ENCODE data around the gene AMFR.

Gene AMFR

DNA sequence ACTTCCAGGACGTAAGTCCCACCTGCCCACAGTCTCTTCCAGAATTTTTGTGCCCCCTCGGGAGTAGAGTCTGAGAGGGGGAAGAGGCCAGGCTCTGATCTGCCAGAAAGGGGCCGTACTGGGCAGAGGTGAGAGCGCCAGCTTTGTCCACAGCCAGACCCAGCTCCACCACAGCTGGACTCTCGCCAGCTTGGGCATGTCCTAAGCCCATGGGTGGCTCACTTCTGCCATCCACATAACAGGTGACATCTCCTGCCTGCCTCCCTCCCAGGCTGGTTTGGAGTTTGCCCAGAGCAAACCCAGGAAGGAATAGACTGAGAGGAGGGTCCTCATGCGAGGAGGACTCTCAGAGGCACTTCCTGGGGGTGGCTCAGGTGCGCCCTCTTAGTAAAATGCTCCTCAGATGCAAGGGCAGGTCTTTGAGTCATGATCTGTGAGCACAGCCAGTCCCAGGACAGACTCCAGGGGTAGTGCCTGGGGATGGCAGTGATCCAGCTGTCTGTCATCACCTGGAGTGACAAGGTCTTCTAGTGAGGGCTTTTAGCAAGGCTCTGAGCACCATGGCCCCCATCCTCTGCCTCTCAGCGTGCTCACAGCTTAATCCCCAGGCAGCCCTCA is 89.2 kb downstream of the AMFR start:
- DNase-seq (ENCODE audit: insufficient read length, low spot score) (no peak), FAIRE-seq (no peak)

DNA sequence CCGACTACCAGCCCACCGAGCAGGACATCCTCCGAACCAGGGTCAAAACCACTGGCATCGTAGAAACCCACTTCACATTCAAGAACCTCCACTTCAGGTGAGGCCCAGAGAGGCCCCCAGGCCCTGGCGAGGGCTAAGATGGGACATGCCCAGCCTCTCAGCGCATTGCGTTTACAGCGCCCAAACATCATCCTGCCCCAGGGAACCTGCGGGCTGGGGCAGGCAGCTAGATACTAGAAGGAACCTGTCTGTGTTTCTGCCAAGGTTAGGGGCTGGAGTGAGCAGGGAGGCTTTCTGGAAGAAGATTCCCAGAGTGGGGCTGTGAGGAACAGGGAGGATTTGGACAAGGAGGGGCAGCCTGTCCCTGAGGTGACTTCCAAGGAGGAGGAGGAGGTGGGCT is 90.6 kb downstream of the AMFR start:
- DNase-seq (ENCODE audit: insufficient read length, low spot score) (no peak), FAIRE-seq (no peak)

DNA sequence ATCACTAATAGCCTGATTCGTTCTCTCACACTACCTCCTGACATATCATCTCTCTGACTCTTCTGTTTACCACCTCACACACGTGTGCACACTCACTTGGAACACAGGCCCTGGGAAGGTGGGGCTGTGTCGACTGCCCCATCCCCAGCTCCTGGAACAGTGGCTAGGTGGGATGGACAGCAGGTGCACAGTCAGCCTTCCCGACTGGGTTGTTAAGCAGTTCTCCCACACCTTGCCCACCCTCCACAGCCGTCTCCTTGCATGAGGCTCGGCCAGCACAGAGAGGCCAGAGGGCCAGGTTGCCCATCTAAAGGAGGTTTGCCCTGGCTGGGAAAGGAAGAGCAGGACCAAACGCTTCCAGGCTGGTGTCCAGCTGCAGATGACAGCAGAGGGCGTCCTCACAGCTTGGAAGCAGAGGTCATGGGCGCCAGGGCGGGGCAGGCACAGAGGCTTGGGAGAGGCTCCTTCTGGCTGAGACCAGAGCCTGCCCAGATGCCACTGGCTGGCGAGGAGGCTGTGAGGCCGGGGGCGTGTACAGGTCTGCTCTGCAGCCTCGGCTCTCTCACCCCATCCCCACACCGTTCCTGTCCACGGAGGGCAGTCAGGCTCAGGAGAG is 92.8 kb downstream of the AMFR start:
- DNase-seq (ENCODE audit: insufficient read length, low spot score) (peak; percentile 87), FAIRE-seq (peak; percentile 90)

DNA sequence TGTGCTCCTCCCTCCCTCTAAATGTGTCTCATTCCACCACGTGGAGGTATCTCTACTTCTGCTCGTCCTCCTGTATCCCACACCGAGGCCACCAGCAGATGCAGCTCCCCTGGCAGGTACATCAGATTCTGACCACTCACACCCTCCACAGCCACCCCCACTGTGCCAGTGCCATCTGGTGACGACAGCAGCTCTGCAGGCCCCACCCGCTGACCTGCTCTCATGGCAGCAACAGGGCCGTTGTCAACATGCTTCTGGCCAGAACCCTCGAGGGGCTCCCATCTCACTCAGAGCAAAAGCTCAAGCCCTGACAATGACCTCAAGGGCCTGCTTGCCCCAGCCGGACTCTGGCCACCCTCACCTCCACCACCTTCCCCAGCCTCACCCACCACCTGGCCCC is 93.4 kb downstream of the AMFR start:
- DNase-seq (ENCODE audit: insufficient read length, low spot score), result no peak
- no peak for FAIRE-seq

DNA sequence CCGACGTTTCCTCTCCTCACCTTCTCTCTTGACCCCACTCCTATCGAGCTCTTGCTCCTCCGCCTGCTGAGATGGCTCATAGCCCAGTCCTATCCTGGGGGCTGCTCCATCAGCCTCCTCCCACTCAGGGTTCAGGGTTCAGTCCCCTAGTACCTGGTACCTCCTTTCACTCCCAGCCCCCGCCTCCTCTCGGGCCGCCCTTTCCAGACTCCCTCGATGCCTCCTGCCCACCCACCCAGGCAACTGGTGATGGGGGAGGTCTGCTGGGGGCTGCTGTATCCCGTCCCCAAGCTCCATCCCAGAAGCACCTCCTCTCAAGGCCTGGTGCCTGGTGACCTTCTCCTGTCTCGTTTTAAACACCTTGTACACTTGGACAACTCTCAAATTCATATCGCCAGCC is 93.9 kb downstream of the AMFR start:
- DNase-seq (ENCODE audit: insufficient read length, low spot score) (no peak), FAIRE-seq (no peak)

DNA sequence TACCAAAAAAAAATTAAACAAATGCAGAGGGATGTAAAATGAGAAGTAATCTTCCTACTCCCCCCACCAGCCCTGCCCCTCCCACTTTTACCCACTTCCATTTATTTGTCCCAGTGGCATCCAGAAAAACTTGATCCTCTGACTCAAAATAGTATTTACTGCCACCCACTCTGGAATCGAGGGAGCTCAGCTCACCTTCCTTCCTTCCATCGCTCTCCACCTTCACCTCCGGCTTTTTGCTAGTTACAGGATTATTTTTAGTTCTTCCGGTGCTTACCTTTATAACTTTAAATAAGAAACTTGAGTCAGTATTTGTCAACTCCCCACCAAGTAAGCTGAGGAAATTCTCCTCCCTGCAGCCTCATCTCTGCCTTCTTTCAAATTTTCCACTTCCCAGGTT is 94.9 kb downstream of the AMFR start:
- FAIRE-seq, result no peak
- no peak for DNase-seq (ENCODE audit: insufficient read length, low spot score)

DNA sequence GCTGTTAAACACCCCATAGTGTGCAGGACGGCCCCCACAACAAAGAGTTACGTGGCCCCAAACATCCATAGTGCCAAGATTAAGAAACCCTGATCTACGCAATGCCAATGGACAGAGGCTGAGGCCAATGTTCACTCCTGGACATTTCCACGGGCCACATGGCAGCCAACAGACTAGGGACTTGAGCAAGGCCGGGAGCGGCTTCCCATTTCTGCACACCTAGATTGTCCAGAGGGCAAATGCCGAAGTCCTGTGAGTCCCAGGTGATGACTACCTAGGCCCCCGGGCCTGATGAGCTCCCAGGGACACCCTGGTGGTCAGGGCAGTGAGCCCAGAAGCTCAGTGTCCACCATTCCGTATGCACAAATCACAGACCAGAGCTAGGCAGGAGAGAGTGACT is 95.5 kb downstream of the AMFR start:
- FAIRE-seq (no peak), DNase-seq (ENCODE audit: insufficient read length, low spot score) (no peak)

DNA sequence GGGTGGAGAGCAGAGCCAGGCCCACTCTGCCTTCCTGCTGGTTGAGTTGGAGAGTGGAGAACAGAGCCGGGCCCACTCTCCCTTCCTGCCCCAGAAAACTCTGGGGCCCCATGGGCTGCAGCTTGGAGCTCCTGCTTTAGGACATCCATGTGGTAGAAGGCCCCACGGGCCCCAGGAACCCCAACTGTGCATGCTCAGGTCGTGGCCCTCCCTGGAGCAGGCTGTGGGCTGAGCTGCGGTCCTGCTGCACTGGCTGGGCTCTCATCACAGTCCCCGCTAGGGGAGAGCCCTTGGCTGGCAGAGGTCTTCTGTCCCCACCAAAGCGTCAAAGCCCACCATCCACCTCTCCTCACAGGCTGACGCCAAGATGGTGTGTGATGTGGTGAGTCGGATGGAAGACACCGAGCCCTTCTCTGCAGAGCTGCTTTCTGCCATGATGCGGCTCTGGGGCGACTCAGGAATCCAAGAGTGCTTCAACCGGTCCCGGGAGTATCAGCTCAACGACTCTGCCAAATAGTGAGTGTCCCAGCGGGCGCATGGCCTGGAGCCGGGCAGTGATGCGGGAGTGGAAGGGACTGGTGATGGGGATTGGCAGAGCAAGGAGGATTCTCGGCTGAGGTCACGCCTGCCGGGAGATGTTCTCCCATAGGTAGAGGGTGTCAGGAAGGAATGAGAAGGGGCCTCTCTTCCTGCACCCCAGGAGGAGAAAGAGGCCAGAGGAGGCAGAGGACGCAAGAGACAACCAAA is 96.9 kb downstream of the AMFR start:
- FAIRE-seq (no peak), DNase-seq (ENCODE audit: insufficient read length, low spot score) (no peak)

DNA sequence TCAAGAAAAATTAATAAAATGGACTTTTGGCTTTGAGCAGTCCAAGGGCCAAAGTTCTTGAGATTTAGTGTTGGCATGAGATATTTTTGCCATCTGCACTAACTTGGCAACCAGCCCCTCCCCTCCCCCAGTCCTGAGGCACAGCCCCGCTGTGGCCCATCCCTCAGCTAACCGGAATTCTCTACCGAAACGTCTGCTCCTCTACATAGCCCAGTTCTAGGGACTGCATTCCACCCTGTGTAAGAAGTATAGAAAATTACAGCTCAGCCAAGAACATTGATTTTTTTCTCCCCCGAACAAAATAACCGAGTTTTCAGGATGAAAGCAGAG is 97.5 kb downstream of the AMFR start:
- FAIRE-seq, result no peak

DNA sequence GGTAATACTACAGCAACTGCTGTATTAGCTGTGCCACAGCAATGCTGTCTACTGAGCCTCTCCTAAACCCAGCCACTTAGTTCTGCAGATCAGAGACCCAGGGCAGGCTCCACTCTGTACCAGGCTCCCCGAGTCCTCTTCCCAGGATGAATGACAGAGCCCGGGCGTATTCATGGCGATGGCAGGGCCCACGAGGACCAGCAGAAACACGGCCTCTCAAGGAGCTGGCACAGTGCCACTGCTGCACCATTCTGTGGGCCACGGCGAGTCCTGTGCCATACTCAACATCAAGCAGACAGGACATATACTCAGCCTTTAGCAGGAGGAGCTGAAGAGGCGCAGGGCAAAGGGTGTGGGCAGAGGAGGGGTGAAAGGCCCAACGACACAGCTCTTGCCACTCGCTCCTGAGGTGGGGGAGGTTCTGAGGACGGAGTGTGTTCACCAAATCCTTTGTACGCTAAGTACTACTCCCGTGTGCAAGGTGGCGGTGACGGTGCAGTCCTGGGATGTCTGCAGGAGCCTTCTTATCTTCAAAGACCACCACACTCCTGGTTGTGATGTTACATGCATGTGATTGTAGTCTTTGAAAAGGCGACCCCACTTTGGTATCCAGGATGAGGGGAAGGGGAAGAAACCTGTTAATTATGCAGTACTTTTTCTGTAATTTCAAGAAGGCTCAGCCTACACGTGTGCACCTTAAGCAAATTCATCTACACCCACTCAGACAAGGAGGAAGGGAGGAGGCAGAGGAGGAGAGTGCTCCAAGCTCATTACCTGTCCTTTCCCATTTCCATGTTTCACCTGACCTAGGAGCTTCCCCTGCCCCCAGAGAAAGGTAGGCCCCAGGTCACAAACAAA is 98.0 kb downstream of the AMFR start:
- FAIRE-seq (no peak), DNase-seq (ENCODE audit: insufficient read length, low spot score) (no peak)

More for the DNA sequence above, 97.5 kb downstream of the AMFR start:
- no peak for DNase-seq (ENCODE audit: insufficient read length, low spot score)

DNA sequence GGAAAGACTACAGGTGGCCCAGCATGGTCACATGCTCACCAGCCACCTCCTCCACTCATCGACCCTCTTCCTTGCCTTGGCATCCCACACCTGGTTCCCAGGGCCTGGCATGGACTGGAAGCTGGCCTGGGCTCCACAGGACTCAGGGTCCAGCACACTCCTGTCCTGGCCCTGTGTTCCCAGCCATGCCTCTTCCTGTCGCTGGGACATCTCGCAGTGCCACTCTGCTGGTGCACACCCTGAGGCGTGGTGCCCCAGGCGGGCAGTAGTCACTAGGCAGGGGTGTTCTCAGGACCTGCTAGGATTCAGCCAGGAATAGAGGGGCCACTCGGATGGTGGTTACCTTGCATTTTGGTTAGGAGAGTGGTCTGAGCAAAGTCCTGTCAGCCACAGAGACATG is 99.4 kb downstream of the AMFR start:
- DNase-seq (ENCODE audit: insufficient read length, low spot score), result no peak
- no peak for FAIRE-seq

DNA sequence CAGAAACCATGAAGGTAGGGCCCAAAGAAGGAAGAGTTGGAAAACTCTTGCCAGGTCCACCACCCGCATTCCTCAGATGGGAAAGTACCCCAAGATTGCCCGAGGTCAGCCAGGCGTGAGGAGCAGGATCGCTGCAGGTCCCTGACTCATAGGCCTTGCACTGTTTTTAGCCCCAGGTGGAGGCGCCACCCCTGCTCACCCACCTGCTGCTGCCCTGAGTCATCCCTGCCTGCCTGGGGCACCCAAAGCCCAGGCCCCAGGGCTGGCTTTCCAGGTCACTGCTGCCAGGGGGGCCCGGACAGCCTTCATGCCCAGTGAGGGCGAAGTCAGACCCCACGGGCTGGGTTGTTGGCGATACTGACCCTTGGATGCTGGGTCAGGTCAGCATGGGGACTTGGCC is 100.9 kb downstream of the AMFR start:
- no peak for FAIRE-seq
- DNase-seq (ENCODE audit: insufficient read length, low spot score), result no peak

DNA sequence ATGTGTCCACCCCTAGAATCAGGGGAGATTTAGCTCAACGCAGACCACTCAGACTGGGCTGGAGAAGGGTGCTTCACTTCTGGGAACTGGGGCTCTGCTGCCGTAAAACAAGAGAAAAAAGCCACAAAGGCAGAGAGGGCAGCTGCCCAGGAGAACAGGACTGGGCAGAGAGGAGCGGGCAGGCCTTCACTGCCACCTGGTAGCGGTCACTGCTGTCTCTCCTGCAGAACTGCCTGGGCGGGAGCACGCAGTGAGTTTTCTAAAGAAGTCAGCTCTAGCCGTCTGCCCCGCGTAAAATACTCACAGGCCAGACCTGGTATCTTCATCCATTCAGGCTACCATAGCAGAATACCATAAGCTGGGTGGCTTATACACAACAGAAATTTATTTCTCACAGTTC is 103.8 kb downstream of the AMFR start:
- DNase-seq (ENCODE audit: insufficient read length, low spot score) (no peak), FAIRE-seq (no peak)

DNA sequence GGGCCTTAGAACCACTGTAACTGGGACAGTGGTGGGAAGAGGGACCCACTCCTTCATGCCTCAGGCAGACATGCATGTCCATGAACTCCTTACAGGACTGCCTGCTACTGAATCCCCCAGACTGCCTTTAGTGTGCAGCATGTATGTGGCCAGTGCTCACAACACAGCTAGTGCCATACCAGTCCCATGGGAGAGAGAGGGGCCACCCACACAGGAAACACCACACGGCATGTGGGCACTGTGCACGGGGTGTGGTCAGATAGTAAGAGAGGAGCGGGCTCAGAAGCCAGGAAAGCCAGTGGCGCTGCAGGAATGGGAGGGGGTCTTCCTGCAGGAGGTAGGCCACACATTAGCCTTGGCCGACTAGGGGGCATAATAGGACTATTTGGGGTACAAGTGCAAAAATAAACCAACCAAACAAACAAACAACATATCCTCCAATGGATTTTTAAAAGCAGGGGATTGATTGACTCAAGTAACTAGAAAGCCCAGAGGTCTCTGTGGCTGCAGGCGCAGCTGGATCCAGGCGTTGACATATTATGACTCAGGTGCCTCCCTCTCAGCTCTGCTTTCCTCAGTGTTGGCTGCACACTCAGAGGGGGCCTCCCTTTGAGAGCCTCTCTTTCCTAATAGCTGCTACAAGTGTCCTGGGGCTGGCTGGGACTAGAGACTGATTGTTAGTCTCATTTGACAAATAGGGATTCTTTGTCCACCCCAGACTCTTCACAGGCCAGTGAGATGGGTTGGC is 104.4 kb downstream of the AMFR start:
- DNase-seq (ENCODE audit: insufficient read length, low spot score) (no peak), FAIRE-seq (no peak)

DNA sequence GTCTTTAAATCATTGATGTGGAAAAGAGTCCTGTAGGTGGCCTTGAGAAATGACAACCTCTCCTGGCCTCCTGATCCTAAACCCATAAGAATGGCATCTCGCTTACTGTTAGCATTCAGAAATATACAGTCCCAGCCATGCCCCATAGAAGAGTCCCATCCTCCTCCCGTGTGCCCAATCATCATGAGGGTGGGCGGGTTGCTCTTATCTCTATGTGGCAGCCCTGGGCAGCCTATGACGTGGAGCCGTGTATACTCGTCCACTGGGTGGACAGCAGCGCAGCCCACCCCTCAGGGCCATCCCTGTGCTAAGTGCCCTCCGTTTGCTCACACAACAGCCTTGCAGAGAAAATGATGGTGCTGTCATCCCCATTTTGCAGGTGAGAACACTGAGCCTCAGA is 105.3 kb downstream of the AMFR start:
- DNase-seq (ENCODE audit: insufficient read length, low spot score) (no peak), FAIRE-seq (no peak)

DNA sequence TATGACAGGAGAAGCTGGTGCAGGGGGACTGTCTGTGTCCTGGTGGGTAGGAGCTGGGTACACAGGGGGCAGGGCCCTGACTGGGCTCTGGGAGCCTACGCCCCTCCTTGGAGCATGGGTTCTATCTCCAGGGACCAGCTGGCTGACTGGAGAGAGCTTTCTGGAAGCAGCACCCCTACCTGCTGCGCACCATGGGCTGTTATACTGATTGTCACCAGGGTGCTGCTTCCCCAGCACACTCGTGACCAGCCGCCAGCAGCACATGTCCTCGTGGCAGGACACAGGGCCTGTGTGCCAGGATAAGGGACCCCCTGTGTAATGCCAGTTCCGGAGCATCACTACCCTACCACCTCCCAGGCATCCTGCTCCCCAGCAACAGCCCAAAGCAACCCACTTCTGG is 106.0 kb downstream of the AMFR start:
- DNase-seq (ENCODE audit: insufficient read length, low spot score) (no peak), FAIRE-seq (no peak)

DNA sequence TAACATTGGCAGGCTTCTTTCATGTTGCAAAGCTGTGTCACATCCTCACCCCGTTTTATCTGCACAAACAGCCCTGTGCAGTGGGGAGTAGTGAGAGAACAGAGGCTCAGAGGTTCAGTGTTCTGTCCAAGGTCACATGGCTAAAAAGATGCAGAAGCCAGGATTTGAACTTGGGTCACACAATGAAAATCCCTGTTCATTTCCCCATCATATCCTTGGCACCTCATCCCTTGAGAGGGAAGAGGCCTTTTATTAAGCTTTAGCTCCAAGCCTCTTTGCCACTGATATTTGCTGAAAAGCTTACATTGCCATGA is 106.6 kb downstream of the AMFR start:
- FAIRE-seq, result no peak
- DNase-seq (ENCODE audit: insufficient read length, low spot score), result no peak

DNA sequence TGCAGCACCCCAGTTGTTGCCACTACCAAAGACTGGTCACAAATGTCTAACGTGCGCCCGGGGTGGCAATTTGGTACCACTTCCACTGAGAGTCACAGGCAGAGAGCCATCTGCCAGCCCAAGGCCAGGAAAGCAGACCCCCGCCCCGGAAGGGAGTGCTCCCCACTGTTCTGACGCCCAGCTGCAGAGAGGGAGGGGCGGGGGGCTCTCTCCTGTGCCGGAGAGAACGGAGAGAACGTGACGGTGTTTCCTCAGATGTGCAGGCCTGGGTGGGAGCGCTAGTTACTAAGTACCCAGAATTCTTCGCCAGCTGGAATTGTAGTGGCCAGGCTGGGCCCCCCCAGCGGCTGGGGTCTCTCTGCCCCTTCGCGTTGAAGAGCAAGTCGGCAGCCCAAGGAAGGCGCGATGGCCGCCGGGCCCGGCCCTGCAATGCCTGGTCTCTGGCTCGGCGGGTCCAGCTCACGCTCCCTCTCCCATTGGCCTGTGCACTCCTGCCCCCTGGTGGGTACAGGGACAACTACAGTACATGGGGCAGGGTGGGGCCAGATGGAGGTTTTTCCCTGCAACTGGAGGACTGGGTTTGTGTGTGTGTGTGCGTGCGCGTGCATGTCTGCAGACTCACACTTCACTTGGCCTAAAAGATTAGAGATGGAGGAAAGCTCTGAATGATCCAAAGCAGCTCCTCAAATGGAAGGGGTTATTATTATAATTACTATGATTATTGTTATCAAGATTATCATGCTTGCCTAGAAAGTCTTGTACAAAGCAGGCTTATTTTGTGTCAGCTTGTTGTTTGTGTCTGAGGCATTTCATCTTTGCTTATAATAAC is 107.1 kb downstream of the AMFR start:
- FAIRE-seq (peak; percentile 71), DNase-seq (ENCODE audit: insufficient read length, low spot score) (peak; percentile 91)

DNA sequence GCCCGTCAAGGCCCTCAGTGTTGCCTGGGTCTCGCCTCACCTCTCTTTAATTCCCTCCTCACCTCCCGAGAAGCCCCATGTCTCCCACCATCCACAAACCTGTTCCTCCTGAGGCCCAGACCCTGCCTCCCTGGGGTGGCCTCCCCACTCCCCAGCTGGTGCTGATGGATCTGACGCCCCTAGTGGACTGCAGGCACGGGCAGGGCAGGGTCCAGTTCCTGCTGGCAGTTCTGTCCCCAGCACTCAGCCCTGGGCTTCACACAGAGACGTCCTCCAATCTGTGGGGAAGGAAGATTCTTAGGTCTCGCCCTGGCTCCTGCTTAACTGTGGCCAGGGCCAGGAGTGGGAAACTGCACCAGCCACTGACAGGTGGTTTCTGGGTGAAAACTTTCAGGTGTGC is 108.8 kb downstream of the AMFR start:
- DNase-seq (ENCODE audit: insufficient read length, low spot score), result no peak
- FAIRE-seq, result no peak

DNA sequence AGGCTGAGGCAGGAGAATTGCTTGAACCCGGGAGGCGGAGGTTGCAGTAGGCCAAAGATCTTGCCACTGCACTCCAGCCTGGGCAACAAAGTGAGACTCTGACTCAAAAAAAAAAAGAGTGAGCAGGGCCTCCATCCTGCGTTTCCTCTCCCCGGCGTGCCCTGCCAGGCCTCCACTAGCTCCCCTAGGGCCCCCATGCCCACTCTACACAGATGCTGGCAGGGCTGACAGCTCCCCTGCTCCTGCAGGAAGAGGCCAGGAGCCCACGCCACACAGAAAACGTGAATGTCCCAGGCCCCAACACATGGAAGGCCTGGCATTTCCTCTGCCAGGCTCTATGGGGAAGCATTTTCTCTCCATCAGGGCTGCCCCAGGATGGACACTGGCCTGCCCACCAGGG is 109.4 kb downstream of the AMFR start:
- FAIRE-seq (no peak), DNase-seq (ENCODE audit: insufficient read length, low spot score) (no peak)
